HepG2 (cell line): ENCODE measurements around the gene DDX50. TPM values are rescaled to one million over a fixed set of nuclear protein-coding genes. Genes with fewer than 3 reads are reported as not detected.

ENCODE experiments used
- AKAP8 ChIP-seq: sonication (generic); formaldehyde crosslinking; IDR thresholded peaks from 2 replicates; pipeline ENCODE4 v1.5.1; 2020; ENCODE audit warnings: mild to moderate bottlenecking, missing genetic modification reagents
- ELF3 ChIP-seq: IDR thresholded peaks from 2 replicates; pipeline ENCODE4 v1.6.1; 2016; ENCODE audit warnings: missing genetic modification reagents, missing compliant biosample characterization
- GPN1 ChIP-seq: sonication (generic); formaldehyde crosslinking; IDR thresholded peaks from 2 replicates; pipeline ENCODE4 v1.5.1; 2020; ENCODE audit warnings: missing genetic modification reagents, borderline replicate concordance
- IRF2 ChIP-seq: IDR thresholded peaks from 2 replicates; pipeline ENCODE4 v1.6.1; 2018; ENCODE audit warnings: missing genetic modification reagents, missing compliant biosample characterization
- KAT8 ChIP-seq: IDR thresholded peaks from 2 replicates; pipeline ENCODE4 v1.6.1; 2016; ENCODE audit warnings: missing genetic modification reagents, missing compliant biosample characterization
- KDM4B ChIP-seq: sonication (generic); formaldehyde crosslinking; IDR thresholded peaks from 2 replicates; pipeline ENCODE4 v1.4.0; 2020; ENCODE audit warnings: missing genetic modification reagents
- PAF1 ChIP-seq: IDR thresholded peaks from 2 replicates; pipeline ENCODE4 v1.6.1; 2016; ENCODE audit warnings: missing genetic modification reagents, missing compliant biosample characterization
- PPARG ChIP-seq: conservative IDR thresholded peaks from 2 replicates; pipeline ENCODE4 v1.6.1; 2016; ENCODE audit warnings: missing biosample characterization, missing genetic modification reagents
- RARG ChIP-seq: sonication (generic); formaldehyde crosslinking; IDR thresholded peaks from 2 replicates; pipeline ENCODE4 v1.4.0; 2020; ENCODE audit warnings: low read depth, mild to moderate bottlenecking, missing genetic modification reagents
- RNF219 ChIP-seq: sonication (generic); formaldehyde crosslinking; IDR thresholded peaks from 2 replicates; pipeline ENCODE4 v1.5.0; 2020; ENCODE audit warnings: mild to moderate bottlenecking, missing genetic modification reagents
- SP2 ChIP-seq: sonication (generic); formaldehyde crosslinking; IDR thresholded peaks from 2 replicates; pipeline ENCODE4 v1.5.1; 2020; ENCODE audit warnings: mild to moderate bottlenecking, missing genetic modification reagents
- TMF1 ChIP-seq: sonication (generic); formaldehyde crosslinking; IDR thresholded peaks from 2 replicates; pipeline ENCODE4 v1.8.1; 2022; ENCODE audit warnings: low read depth, missing genetic modification reagents
- TRAFD1 ChIP-seq: sonication (generic); formaldehyde crosslinking; IDR thresholded peaks from 2 replicates; pipeline ENCODE4 v1.5.1; 2020; ENCODE audit warnings: missing genetic modification reagents, mild to moderate bottlenecking, borderline replicate concordance
- WIZ ChIP-seq: sonication (generic); formaldehyde crosslinking; IDR thresholded peaks from 2 replicates; pipeline ENCODE4 v1.5.1; 2020; ENCODE audit warnings: mild to moderate bottlenecking, missing genetic modification reagents
- ZBTB43 ChIP-seq: sonication (generic); formaldehyde crosslinking; conservative IDR thresholded peaks from 2 replicates; pipeline ENCODE4 v1.4.0; 2020; ENCODE audit warnings: missing genetic modification reagents
- ZNF224 ChIP-seq: sonication (generic); formaldehyde crosslinking; IDR thresholded peaks from 2 replicates; pipeline ENCODE4 v1.5.0; 2020; ENCODE audit warnings: mild to moderate bottlenecking, missing genetic modification reagents
- ZNF280B ChIP-seq: sonication (generic); formaldehyde crosslinking; IDR thresholded peaks from 2 replicates; pipeline ENCODE4 v1.5.0; 2020; ENCODE audit warnings: missing genetic modification reagents, mild to moderate bottlenecking, borderline replicate concordance
- ZNF556 ChIP-seq: sonication (generic); formaldehyde crosslinking; IDR thresholded peaks from 2 replicates; pipeline ENCODE4 v1.4.0; 2020; ENCODE audit warnings: mild to moderate bottlenecking, missing genetic modification reagents, borderline replicate concordance
- ZNF562 ChIP-seq: sonication (generic); formaldehyde crosslinking; IDR thresholded peaks from 2 replicates; pipeline ENCODE4 v1.8.0; 2022; ENCODE audit warnings: missing genetic modification reagents, borderline replicate concordance
- ZNF788 ChIP-seq: sonication (generic); formaldehyde crosslinking; IDR thresholded peaks from 2 replicates; pipeline ENCODE4 v1.5.0; 2020; ENCODE audit warnings: mild to moderate bottlenecking, missing genetic modification reagents, borderline replicate concordance
- ZNF883 ChIP-seq: sonication (generic); formaldehyde crosslinking; IDR thresholded peaks from 2 replicates; pipeline ENCODE4 v1.5.1; 2020; ENCODE audit warnings: mild to moderate bottlenecking, missing genetic modification reagents; ENCODE audit errors: not compliant biosample characterization
- ZSCAN20 ChIP-seq: sonication (generic); formaldehyde crosslinking; IDR thresholded peaks from 2 replicates; pipeline ENCODE4 v1.4.0; 2020; ENCODE audit warnings: missing genetic modification reagents, mild to moderate bottlenecking, borderline replicate concordance
- polyA plus RNA-seq, 8 experiments: library from polyadenylated mRNA; depleted of rRNA in 3 of 8; stranded (reverse) in 7 of 8; unstranded in 1 of 8; fragments of >200 nt; fragmentation: Illumina TruSeq in 4 of 8; extraction: Trizol in 4 of 8; gene quantifications; 2 replicates each; pipeline versions ENCODE4 v1.2.1 to v1.2.3, GENCODE V29; 2011 to 2016; ENCODE audit warnings: low read depth in 4 of 8, missing spikeins in 1 of 8, mixed read lengths in 1 of 8; ENCODE audit not compliant: insufficient read depth in 1 of 8
- total RNA-seq, 5 experiments: library from RNA; depleted of rRNA; stranded (reverse); fragments of >200 nt; fragmentation: Illumina TruSeq; extraction: Trizol; gene quantifications; 2 replicates each; pipeline ENCODE4 v1.2.3, GENCODE V29; 2016; ENCODE audit warnings: low read depth in 1 of 5

DDX50 gene
- total and polyA plus RNA-seq, 2 of the 13 experiments (the other 11 are each of a cell fraction or from before 2014, with no cell fraction given) = 19.0 to 38.2 TPM

- peak; percentile 61; the same call in 1 of the 2 replicates for TF ChIP-seq ZNF280B (CRISPR knock-in tag)
- 0 out of 2 replicates have a peak, but pooled peaks have one; percentile 19 for TF ChIP-seq WIZ (CRISPR knock-in tag)
- no peak for TF ChIP-seq GPN1 (CRISPR knock-in tag)
- peak; percentile 85 for TF ChIP-seq ZNF883 (CRISPR knock-in tag)
- no peak for TF ChIP-seq PAF1 (CRISPR knock-in tag)
- no peak for TF ChIP-seq ZBTB43 (CRISPR knock-in tag)
- TF ChIP-seq AKAP8 (CRISPR knock-in tag) = 0 out of 2 replicates have a peak, but pooled peaks have one; percentile 60
- TF ChIP-seq ZSCAN20 (CRISPR knock-in tag) = no peak; the same call in 1 of the 2 replicates
- 0 out of 2 replicates have a peak, but pooled peaks have one; percentile 51 for TF ChIP-seq TRAFD1 (CRISPR knock-in tag)
- TF ChIP-seq ZNF556 (CRISPR knock-in tag) = no peak
- TF ChIP-seq KDM4B = peak; percentile 62; the same call in 1 of the 2 replicates
- TF ChIP-seq ZNF562 (CRISPR knock-in tag) = peak; percentile 12; the same call in 1 of the 2 replicates
- TF ChIP-seq SP2 (CRISPR knock-in tag) = peak; percentile 90
- 0 out of 2 replicates have a peak, but pooled peaks have one; percentile 25 for TF ChIP-seq IRF2 (CRISPR knock-in tag)
- peak; percentile 91 for TF ChIP-seq KAT8 (CRISPR knock-in tag)
- TF ChIP-seq ELF3 = 0 out of 2 replicates have a peak, but pooled peaks have one; percentile 6
- TF ChIP-seq RNF219 = peak; percentile 78; the same call in 1 of the 2 replicates
- peak; percentile 32; the same call in 1 of the 2 replicates for TF ChIP-seq RARG (CRISPR knock-in tag)
- TF ChIP-seq PPARG (CRISPR knock-in tag) = 0 out of 2 replicates have a peak, but pooled peaks have one; percentile 36
- no peak for TF ChIP-seq ZNF224 (CRISPR knock-in tag)
- TF ChIP-seq ZNF788 = peak; percentile 6; the same call in 1 of the 2 replicates
- TF ChIP-seq TMF1 (CRISPR knock-in tag) = peak; percentile 22; the same call in 1 of the 2 replicates
These were observed at the start of gene DDX50 (continued) for GRCh38 chr10:68901105-68901927.
